OCI-LY7 (cell line): ENCODE data around the gene NUCB1. TPM values are rescaled to one million over a fixed set of nuclear protein-coding genes. Genes with fewer than 3 reads are reported as not detected.
"Not testable (repeated sequence)": the region's sequence is repeated elsewhere in the genome, so short reads cannot be mapped to it uniquely, and the experiment has no call there.

Experiments
- BruUV-seq: library from RNA; stranded (reverse); fragments of 400-500 nt; replicated peaks from 2 replicates; lab custom pipeline; 2021; lab: Mats Ljungman, UMichigan
- CTCF ChIA-PET: fragments of 300-600 bp; sonication (Branson Sonifier 250); formaldehyde crosslinking; loops from one replicate; lab custom pipeline; 2022; ENCODE audit warnings: antibody characterized with exemption; ENCODE audit not compliant: unreplicated experiment; lab: Charles Lee
- POLR2A ChIA-PET: fragments of 300-600 bp; sonication (Branson Sonifier 250); formaldehyde crosslinking; loops from one replicate; lab custom pipeline; 2022; ENCODE audit warnings: antibody characterized with exemption; lab: Charles Lee
- DNase-seq: peaks from one replicate; pipeline ENCODE4 v3.0.0-alpha.2; 2015; ENCODE audit warnings: low spot score
- H2AFZ ChIP-seq: fragments of 200-600 bp; sonication (generic), shearing (Covaris generic); 2 replicates; pipeline ENCODE4 v1.6.1; 2014; ENCODE audit warnings: mild to moderate bottlenecking, antibody characterized with exemption, low read length, moderate library complexity
- H3K27ac ChIP-seq: fragments of 200-600 bp; sonication (generic); 2 replicates; pipeline ENCODE4 v1.5.1; 2014; ENCODE audit warnings: mixed run types, low read depth, mild to moderate bottlenecking, moderate library complexity, low read length, inconsistent platforms; ENCODE audit not compliant: poor library complexity, severe bottlenecking
- H3K36me3 ChIP-seq: fragments of 200-600 bp; sonication (generic); 2 replicates; pipeline ENCODE4 v1.6.1; 2014; ENCODE audit warnings: mild to moderate bottlenecking, antibody characterized with exemption, low read length, moderate library complexity, mixed read lengths; ENCODE audit not compliant: insufficient read depth
- H3K4me1 ChIP-seq: fragments of 200-600 bp; sonication (generic); 2 replicates; pipeline ENCODE4 v1.5.1; 2014; ENCODE audit warnings: mild to moderate bottlenecking, low read length; ENCODE audit not compliant: insufficient read depth, poor library complexity, severe bottlenecking
- H3K4me2 ChIP-seq: fragments of 200-600 bp; sonication (generic); 2 replicates; pipeline ENCODE4 v1.6.1; 2014; ENCODE audit warnings: mild to moderate bottlenecking, low read length
- H3K4me3 ChIP-seq: fragments of 200-600 bp; sonication (generic); 2 replicates; pipeline ENCODE4 v1.5.1; 2014; ENCODE audit warnings: mild to moderate bottlenecking, low read depth, low read length; ENCODE audit not compliant: poor library complexity, severe bottlenecking
- H3K79me2 ChIP-seq: fragments of 200-600 bp; sonication (generic); 2 replicates; pipeline ENCODE4 v1.6.1; 2016; ENCODE audit warnings: low read depth, mild to moderate bottlenecking, low read length, moderate library complexity, mixed read lengths; ENCODE audit not compliant: insufficient read depth
- H3K9me2 ChIP-seq: fragments of 200-600 bp; sonication (generic); 2 replicates; pipeline ENCODE4 v1.6.1; 2016; ENCODE audit warnings: mild to moderate bottlenecking, low read length, mixed read lengths; ENCODE audit not compliant: insufficient read depth
- H3K9me3 ChIP-seq: fragments of 200-600 bp; sonication (generic); 2 replicates; pipeline ENCODE4 v1.6.1; 2014; ENCODE audit warnings: mild to moderate bottlenecking, mixed run types, low read length, mixed read lengths
- H4K20me1 ChIP-seq: fragments of 200-600 bp; sonication (generic); 2 replicates; pipeline ENCODE4 v1.6.1; 2014; ENCODE audit warnings: mild to moderate bottlenecking, antibody characterized with exemption, low read length, moderate library complexity, mixed read lengths; ENCODE audit not compliant: insufficient read depth
- CTCF ChIP-seq: fragments of 200-600 bp; sonication (generic); conservative IDR thresholded peaks from 2 replicates; pipeline ENCODE4 v1.5.1; 2014; ENCODE audit warnings: mild to moderate bottlenecking, antibody characterized with exemption, low read length, moderate library complexity, mixed read lengths
- EZH2phosphoT487 ChIP-seq: fragments of 200-600 bp; sonication (generic); IDR thresholded peaks from 2 replicates; pipeline ENCODE4 v1.6.1; 2018; ENCODE audit warnings: low read depth, borderline replicate concordance, mild to moderate bottlenecking, mixed run types, antibody characterized with exemption, low read length, moderate library complexity, mixed read lengths
- intact Hi-C: fragments of 100-400 bp; cut with micrococcal nuclease; formaldehyde crosslinking; loops from one replicate; pipeline ENCODE4 v1.10.0; 2022; ENCODE audit not compliant: unreplicated experiment
- total RNA-seq, 2 experiments: library from RNA; depleted of rRNA in 1 of 2; stranded (reverse); fragments of >200 nt in 1 of 2; shearing (Covaris generic) in 1 of 2; gene quantifications; 2 replicates each; pipeline ENCODE4 v1.2.3, GENCODE V29; 2014 to 2022

The NUCB1 gene
- total RNA-seq, 2 experiments from 2014 or later = 73.6 to 88.7 TPM

GRCh38 chr19:48895226-48895625, 4.9 kb upstream of the NUCB1 start:
- H3K4me2 ChIP-seq = no peak overlapping the region
- intact Hi-C loops = no loop called here
- no peak overlapping the region for H3K4me3 ChIP-seq
- ChIA-PET POLR2A (interaction anchor here (1.2 kb wide), 1 partner anchor 22 kb away, joined by 3 read pairs; no protein-coding TSS in a partner anchor), CTCF (interaction anchor here (0.6 kb wide), 1 partner anchor 75 kb away, joined by 3 read pairs; no protein-coding TSS in a partner anchor)
- no peaks in the 10 kb centered on the region for H4K20me1 ChIP-seq
- no TSS peak for BruUV-seq
- TF ChIP-seq CTCF (no peak), EZH2phosphoT487 (no peak)
- no peaks in the 10 kb centered on the region for H3K9me3 ChIP-seq
- no peaks in the 10 kb centered on the region for H3K9me2 ChIP-seq
- DNase-seq = no peak
- H3K36me3 ChIP-seq = no peaks in the 10 kb centered on the region
- no peaks in the 10 kb centered on the region for H3K79me2 ChIP-seq
- peaks cover 33% of the 10 kb centered on the region for H3K4me1 ChIP-seq
- no peak overlapping the region for H2AFZ ChIP-seq
- H3K27ac ChIP-seq = no peak overlapping the region

GRCh38 chr19:48896191-48896720, 3.9 kb upstream of the NUCB1 start:
- Histone ChIP-seq H3K9me3 (no peaks in the 10 kb centered on the region), H2AFZ (no peak overlapping the region), H3K4me1 (peaks cover 27% of the 10 kb centered on the region), H3K27ac (no peak overlapping the region), H3K4me3 (no peak overlapping the region), H4K20me1 (no peaks in the 10 kb centered on the region), H3K79me2 (peaks cover 5% of the 10 kb centered on the region; the same call in 1 of the 2 replicates), H3K9me2 (no peaks in the 10 kb centered on the region), H3K4me2 (no peak overlapping the region), H3K36me3 (no peaks in the 10 kb centered on the region)
- intact Hi-C loops = no loop called here
- TF ChIP-seq CTCF = no peak
- TF ChIP-seq EZH2phosphoT487 = no peak
- peak; percentile 39 for DNase-seq
- POLR2A ChIA-PET = interaction anchor here (0.8 kb wide), 1 partner anchor 16 kb away, joined by 4 read pairs; no protein-coding TSS in a partner anchor
- CTCF ChIA-PET = no interaction called here
- BruUV-seq = no TSS peak

GRCh38 chr19:48897181-48897580, 2.9 kb upstream of the NUCB1 start:
- H3K4me2 ChIP-seq = no peak overlapping the region
- H3K36me3 ChIP-seq = peaks cover 5% of the 10 kb centered on the region; the same call in 1 of the 2 replicates
- intact Hi-C loops = no loop called here
- BruUV-seq = no TSS peak
- H3K79me2 ChIP-seq = peaks cover 5% of the 10 kb centered on the region; the same call in 1 of the 2 replicates
- no peak overlapping the region for H3K4me3 ChIP-seq
- H3K9me2 ChIP-seq = no peaks in the 10 kb centered on the region
- no peak overlapping the region for H2AFZ ChIP-seq
- peaks cover 22% of the 10 kb centered on the region for H3K4me1 ChIP-seq
- no peaks in the 10 kb centered on the region for H3K9me3 ChIP-seq
- ChIA-PET POLR2A (no interaction called here), CTCF (no interaction called here)
- H4K20me1 ChIP-seq = no peaks in the 10 kb centered on the region
- no peak overlapping the region for H3K27ac ChIP-seq
- no peak for DNase-seq
- TF ChIP-seq CTCF (no peak), EZH2phosphoT487 (no peak)

- intact Hi-C loops, DNase-seq, H3K9me3 ChIP-seq, H3K9me2 ChIP-seq, H3K79me2 ChIP-seq, H2AFZ ChIP-seq, POLR2A ChIA-PET, H3K4me3 ChIP-seq, BruUV-seq, H4K20me1 ChIP-seq, H3K4me2 ChIP-seq, H3K27ac ChIP-seq: not testable (repeated sequence)
- Histone ChIP-seq H3K4me1 (peaks cover 15% of the 10 kb centered on the region), H3K36me3 (peaks cover 10% of the 10 kb centered on the region)
- CTCF ChIA-PET = interaction anchor here (1.0 kb wide), 1 partner anchor 14 kb away, joined by 3 read pairs; no protein-coding TSS in a partner anchor
These were observed 744 bp upstream of the NUCB1 start for GRCh38 chr19:48899386-48899749.
